GM12878 (cell line): ENCODE measurements around the gene XPO5. TPM values are rescaled to one million over a fixed set of nuclear protein-coding genes. Genes with fewer than 3 reads are reported as not detected.

Source experiments
- ATAC-seq: fragments of 200-7000 bp; cut with Tn5 transposase; 3 replicates; pipeline ENCODE4 v1.9.1; 2020; ENCODE audit warnings: mild to moderate bottlenecking, moderate library complexity
- BruUV-seq: library from RNA; stranded (reverse); fragments of 400-500 nt; replicated peaks from 2 replicates; lab custom pipeline; 2021; lab: Mats Ljungman, UMichigan
- CTCF ChIA-PET: fragments of 300-600 bp; sonication (Branson Sonifier 250); formaldehyde crosslinking; extraction: SDS; loops from one replicate; lab custom pipeline; 2021; ENCODE audit warnings: inconsistent platforms; lab: Yijun Ruan, JAX
- POLR2A ChIA-PET: fragments of 350-600 bp; formaldehyde crosslinking; extraction: SDS; loops from one replicate; lab custom pipeline; 2021; ENCODE audit warnings: inconsistent platforms; lab: Charles Lee
- RAD21 ChIA-PET: fragments of 300-600 bp; sonication (Branson Sonifier 250); formaldehyde crosslinking; loops from one replicate; lab custom pipeline; 2023; ENCODE audit warnings: antibody characterized with exemption; ENCODE audit not compliant: unreplicated experiment; lab: Charles Lee
- SMC1A ChIA-PET: fragments of 300-600 bp; sonication (Branson Sonifier 250); formaldehyde crosslinking; loops from one replicate; lab custom pipeline; 2023; ENCODE audit not compliant: unreplicated experiment, uncharacterized antibody; lab: Charles Lee
- DNase-seq: peaks from one replicate; pipeline ENCODE4 v3.0.0-alpha.2; 2011; ENCODE audit warnings: low read depth, low spot score
- FAIRE-seq: peaks from 3 replicates; lab custom pipeline; 2011; peaks lifted over from hg19 to GRCh38; lab: Jason Lieb, UNC
- H2AFZ ChIP-seq: 2 replicates; pipeline ENCODE4 v1.6.0; 2011; ENCODE audit warnings: low read depth, low read length, control low read depth; ENCODE audit not compliant: control insufficient read depth
- H3K27ac ChIP-seq: 2 replicates; pipeline ENCODE4 v1.5.1; 2011; ENCODE audit warnings: control low read depth; ENCODE audit not compliant: control insufficient read depth, insufficient read depth
- H3K27me3 ChIP-seq, 2 experiments: replicated peaks in 1 of 2; 2 replicates each; pipeline versions ENCODE4 v1.6.0 to v1.6.1; 2011; ENCODE audit warnings: low read length in 1 of 2; ENCODE audit not compliant: control insufficient read depth in 2 of 2, insufficient read depth in 2 of 2
- H3K36me3 ChIP-seq, 2 experiments: 2 replicates each; pipeline ENCODE4 v1.5.1; 2011; ENCODE audit warnings: low read length in 1 of 2; ENCODE audit not compliant: control insufficient read depth in 2 of 2, insufficient read depth in 2 of 2
- H3K4me1 ChIP-seq: 2 replicates; pipeline ENCODE4 v1.6.1; 2011; ENCODE audit warnings: mild to moderate bottlenecking, low read length, moderate library complexity, mixed read lengths; ENCODE audit not compliant: control insufficient read depth, insufficient read depth
- H3K4me2 ChIP-seq: 2 replicates; pipeline ENCODE4 v1.6.0; 2011; ENCODE audit warnings: control low read depth; ENCODE audit not compliant: control insufficient read depth, insufficient read depth
- H3K4me3 ChIP-seq: fragments of 200-600 bp; sonication (generic); 2 replicates; pipeline ENCODE4 v1.5.1; 2016
- H3K79me2 ChIP-seq: 2 replicates; pipeline ENCODE4 v1.6.0; 2011; ENCODE audit warnings: low read length; ENCODE audit not compliant: control insufficient read depth, insufficient read depth
- H3K9ac ChIP-seq: 2 replicates; pipeline ENCODE4 v1.8.0; 2011; ENCODE audit warnings: low read length, control low read depth, mixed read lengths; ENCODE audit not compliant: control insufficient read depth, insufficient read depth
- H3K9me3 ChIP-seq: replicated peaks from 3 replicates; pipeline ENCODE4 v1.5.1; 2011; ENCODE audit warnings: mild to moderate bottlenecking, low read length; ENCODE audit not compliant: control insufficient read depth, insufficient read depth
- H4K20me1 ChIP-seq: 2 replicates; pipeline ENCODE4 v1.6.0; 2011; ENCODE audit not compliant: control insufficient read depth, insufficient read depth
- BMI1 ChIP-seq: fragments of 450-650 bp; IDR thresholded peaks from 2 replicates; pipeline ENCODE4 v1.6.1; 2016; ENCODE audit warnings: mild to moderate bottlenecking, moderate library complexity, borderline replicate concordance
- CEBPB ChIP-seq, 2 experiments: fragments of 150-350 bp in 1 of 2; IDR thresholded peaks; 2 replicates each; pipeline ENCODE4 v1.6.1; 2012 to 2014; ENCODE audit warnings: low read depth in 2 of 2, low read length in 2 of 2, borderline replicate concordance in 1 of 2, inconsistent platforms in 1 of 2
- EP300 ChIP-seq, 2 experiments: fragments of 150-350 bp in 1 of 2; IDR thresholded peaks; 2 replicates each; pipeline ENCODE4 v1.6.1; 2011 to 2012; ENCODE audit warnings: low read depth in 2 of 2, low read length in 2 of 2, borderline replicate concordance in 1 of 2, improper control_type of control experiment in 1 of 2, inconsistent platforms in 1 of 2; ENCODE audit not compliant: control insufficient read depth in 1 of 2
- NR2C1 ChIP-seq: fragments of 450-650 bp; IDR thresholded peaks from 2 replicates; pipeline ENCODE4 v1.6.1; 2017; ENCODE audit warnings: antibody characterized with exemption, mild to moderate bottlenecking, moderate library complexity
- SIN3A ChIP-seq: IDR thresholded peaks from 2 replicates; pipeline ENCODE4 v1.6.1; 2012; ENCODE audit warnings: low read depth, low read length, improper control_type of control experiment
- SKIL ChIP-seq: fragments of 450-650 bp; IDR thresholded peaks from 2 replicates; pipeline ENCODE4 v1.6.1; 2017; ENCODE audit warnings: mild to moderate bottlenecking, low read depth, inconsistent platforms; ENCODE audit not compliant: poor library complexity, severe bottlenecking
- SMAD1 ChIP-seq: fragments of 450-650 bp; IDR thresholded peaks from 2 replicates; pipeline ENCODE4 v1.6.1; 2018; ENCODE audit warnings: mild to moderate bottlenecking, low read depth; ENCODE audit not compliant: partially characterized antibody
- WGBS: methylation state at CpG from one replicate; pipeline ENCODE4 v1.1.6; 2016; ENCODE audit warnings: low lambda C conversion rate; ENCODE audit not compliant: insufficient replicate concordance, insufficient coverage; ENCODE audit errors: missing lambda C conversion rate; 5-methylcytosine and 5-hydroxymethylcytosine counted together
- in situ Hi-C: fragments of 300-500 bp; cut with MboI; formaldehyde crosslinking; loops from 9 replicates; pipeline ENCODE4 v1.14.3; 2018; ENCODE audit warnings: mixed read lengths
- intact Hi-C: fragments of 100-400 bp; cut with micrococcal nuclease; formaldehyde crosslinking; loops from one replicate; pipeline ENCODE4 v1.14.2; 2022; ENCODE audit not compliant: unreplicated experiment
- polyA plus RNA-seq, 11 experiments: library from polyadenylated mRNA; depleted of rRNA in 4 of 11; unstranded in 6 of 11; stranded (reverse) in 5 of 11; fragments of >200 nt; fragmentation: Nextera tagmentation in 4 of 11; fragmentation: Illumina TruSeq in 1 of 11; extraction: Ambion mirVana in 4 of 11; extraction: Trizol in 1 of 11; gene quantifications; 1 replicate in 1 of 11; 2 replicates in 10 of 11; pipeline versions ENCODE4 v1.2.1 to v1.2.3, GENCODE V29; 2011 to 2016; ENCODE audit warnings: inconsistent platforms in 2 of 11, missing spikeins in 2 of 11, low read depth in 1 of 11
- total RNA-seq, 4 experiments: library from RNA; depleted of rRNA in 3 of 4; stranded (reverse); fragments of >200 nt in 3 of 4; fragmentation: Illumina TruSeq in 1 of 4; extraction: Trizol in 1 of 4; gene quantifications; 2 replicates each; pipeline versions ENCODE4 v1.2.1 to v1.2.3, GENCODE V29; 2013 to 2021

XPO5 gene
- total and polyA plus RNA-seq, 10 of the 15 experiments (the other 5 are each of a cell fraction or from before 2014, with no cell fraction given) = 11.3 to 76.0 (median 41.6) TPM

GRCh38 chr6:43606019-43606418 lies 30.2 kb upstream of the XPO5 start:
- H3K27me3 ChIP-seq = no peaks in the 10 kb centered on the region
- SMC1A ChIA-PET = no interaction called here
- no peak overlapping the region for H3K4me3 ChIP-seq
- no peaks in the 10 kb centered on the region for H4K20me1 ChIP-seq
- WGBS = 95% methylated on average over 2 of the region's 2 CpGs
- no peak overlapping the region for H3K4me2 ChIP-seq
- DNase-seq (no peak), ATAC-seq (no peak), FAIRE-seq (no peak)
- H3K9me3 ChIP-seq = no peaks in the 10 kb centered on the region
- H3K4me1 ChIP-seq = no peaks in the 10 kb centered on the region
- RAD21 ChIA-PET = no interaction called here
- no TSS peak for BruUV-seq
- POLR2A ChIA-PET = interaction anchor here (0.7 to 1.2 kb wide), 3 partner anchors 10 to 475 kb away, joined by 3 to 5 read pairs (median 3); no protein-coding TSS in a partner anchor
- in situ Hi-C loops (no loop called here), intact Hi-C loops (no loop called here)
- H3K27ac ChIP-seq = no peak overlapping the region
- H3K9ac ChIP-seq = no peak overlapping the region
- CTCF ChIA-PET = interaction anchor here (0.6 to 1.7 kb wide), 6 partner anchors 8 to 261 kb away, joined by 3 to 4 read pairs (median 3); no protein-coding TSS in a partner anchor
- H3K79me2 ChIP-seq = no peaks in the 10 kb centered on the region
- TF ChIP-seq EP300 (IDR thresholded peaks at IDR 0.05; ENCODE audit: borderline replicate concordance in 1 of 2, control insufficient read depth in 1 of 2, low read depth in 2 of 2, low read length in 2 of 2) = no peak
- no peak for TF ChIP-seq SKIL
- no peak for TF ChIP-seq CEBPB (IDR thresholded peaks at IDR 0.05; ENCODE audit: borderline replicate concordance in 1 of 2, low read depth in 2 of 2, low read length in 2 of 2)
- no peak for TF ChIP-seq SMAD1
- TF ChIP-seq SIN3A = no peak
- TF ChIP-seq BMI1 = no peak
- no peak for TF ChIP-seq NR2C1
- TF ChIP-seq, all 136 proteins: peak for 0
- no peak overlapping the region for H2AFZ ChIP-seq
- H3K36me3 ChIP-seq = peaks cover 7 to 38% of the 10 kb centered on the region in 2 experiments
